ENCODE data around the gene CTNNA3.

- TF ChIP-seq BCL6B (tag by site-specific recombination; IDR thresholded peaks at IDR 0.05) (no peak), REST (tag by site-specific recombination; IDR thresholded peaks at IDR 0.05) (no peak), CTCF (tag by site-specific recombination; IDR thresholded peaks at IDR 0.05) (no peak)
These were observed 852.6 kb downstream of the CTNNA3 start for GRCh38 chr10:66843396-66843795.
